Bone marrow (tissue), 2 donors: Measurements from ENCODE around the gene LY6G6D.

ENCODE experiments used
- DNase-seq, 2 donors: peaks; one replicate each; lab custom pipeline; 2025; lab: John Stamatoyannopoulos, UW

LY6G6D gene, protein sequence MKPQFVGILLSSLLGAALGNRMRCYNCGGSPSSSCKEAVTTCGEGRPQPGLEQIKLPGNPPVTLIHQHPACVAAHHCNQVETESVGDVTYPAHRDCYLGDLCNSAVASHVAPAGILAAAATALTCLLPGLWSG

DNA sequence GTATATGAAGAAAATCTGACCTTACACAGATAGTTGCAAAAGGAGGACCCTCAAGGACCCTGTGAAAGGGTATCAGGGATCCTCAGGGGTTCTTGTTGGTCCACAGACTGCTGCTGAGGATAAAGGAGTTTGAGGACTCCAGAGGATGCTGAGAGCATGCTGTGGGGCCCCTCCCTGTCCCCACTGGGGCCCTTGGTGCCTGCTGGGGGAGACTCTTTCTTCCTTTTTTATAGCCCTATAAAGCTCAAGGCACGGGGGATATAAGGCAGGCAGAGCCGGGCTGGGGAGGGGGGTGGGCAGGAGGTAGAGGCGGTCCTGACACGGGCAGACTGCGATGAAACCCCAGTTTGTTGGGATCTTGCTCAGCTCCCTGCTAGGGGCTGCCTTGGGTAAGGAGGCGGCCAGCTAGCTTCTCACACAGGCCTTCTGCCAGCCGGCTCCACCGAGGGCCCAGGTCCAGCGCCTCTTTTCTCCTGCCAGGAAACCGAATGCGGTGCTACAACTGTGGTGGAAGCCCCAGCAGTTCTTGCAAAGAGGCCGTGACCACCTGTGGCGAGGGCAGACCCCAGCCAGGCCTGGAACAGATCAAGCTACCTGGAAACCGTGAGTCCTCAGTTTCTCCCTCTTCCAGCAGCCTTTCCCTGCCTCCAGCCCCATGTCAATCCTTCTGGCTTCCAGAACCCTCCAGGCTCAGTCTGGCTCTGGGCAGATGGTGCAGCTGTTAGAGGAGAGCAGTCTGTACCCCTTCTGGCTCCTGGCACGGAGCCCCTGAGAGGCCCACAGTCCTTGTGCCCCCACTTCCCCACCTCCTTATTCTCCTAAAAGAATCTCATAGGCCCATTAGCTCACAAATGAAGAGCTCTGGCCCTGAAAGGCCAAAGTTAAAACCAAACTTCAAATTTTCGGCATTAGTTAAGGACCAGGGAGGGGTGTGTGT is at the start of gene LY6G6D:
TSS of gene LY6G6D (plus strand) at position 327 of the 937 bp plus-strand sequence. CDS start at position 335, 8 bp downstream.
- DNase-seq: no peak

DNA sequence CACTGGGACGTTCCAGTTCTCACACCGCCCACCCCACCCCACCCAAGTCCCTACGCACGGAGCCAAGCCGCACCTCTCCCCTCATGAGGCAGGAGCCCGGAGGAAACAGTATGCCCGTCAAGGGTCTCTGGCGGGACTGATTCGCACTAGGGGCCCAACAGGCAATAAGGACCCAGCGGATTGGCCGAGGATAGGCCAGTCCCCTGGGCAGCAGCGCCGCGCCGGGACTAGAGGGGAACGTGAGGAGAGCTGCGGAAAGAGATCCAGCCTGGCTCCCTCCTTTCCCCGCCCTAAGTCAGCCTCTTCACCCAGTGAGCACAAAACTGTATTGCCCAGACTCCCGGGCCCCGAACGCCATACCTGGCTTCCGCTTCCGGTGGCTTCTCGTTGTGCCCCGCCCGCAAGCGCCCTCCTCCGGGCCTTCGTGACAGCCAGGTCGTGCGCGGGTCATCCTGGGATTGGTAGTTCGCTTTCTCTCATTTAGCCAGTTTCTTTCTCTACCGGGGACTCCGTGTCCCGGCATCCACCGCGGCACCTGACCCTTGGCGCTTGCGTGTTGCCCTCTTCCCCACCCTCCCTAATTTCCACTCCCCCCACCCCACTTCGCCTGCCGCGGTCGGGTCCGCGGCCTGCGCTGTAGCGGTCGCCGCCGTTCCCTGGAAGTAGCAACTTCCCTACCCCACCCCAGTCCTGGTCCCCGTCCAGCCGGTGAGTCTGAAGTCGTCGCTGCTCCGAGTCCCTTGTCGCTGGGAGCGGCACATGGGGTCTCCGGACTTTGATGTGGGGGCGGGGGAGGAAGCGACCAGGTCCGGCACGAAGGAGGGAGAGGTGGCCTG is 49.4 kb upstream of the LY6G6D start, which contains the start of gene CSNK2B:
TSS of gene CSNK2B (plus strand) at position 580 of the 836 bp plus-strand sequence. CDS start 752 bp downstream, outside the sequence.
- peak; percentile 96 for DNase-seq

DNA sequence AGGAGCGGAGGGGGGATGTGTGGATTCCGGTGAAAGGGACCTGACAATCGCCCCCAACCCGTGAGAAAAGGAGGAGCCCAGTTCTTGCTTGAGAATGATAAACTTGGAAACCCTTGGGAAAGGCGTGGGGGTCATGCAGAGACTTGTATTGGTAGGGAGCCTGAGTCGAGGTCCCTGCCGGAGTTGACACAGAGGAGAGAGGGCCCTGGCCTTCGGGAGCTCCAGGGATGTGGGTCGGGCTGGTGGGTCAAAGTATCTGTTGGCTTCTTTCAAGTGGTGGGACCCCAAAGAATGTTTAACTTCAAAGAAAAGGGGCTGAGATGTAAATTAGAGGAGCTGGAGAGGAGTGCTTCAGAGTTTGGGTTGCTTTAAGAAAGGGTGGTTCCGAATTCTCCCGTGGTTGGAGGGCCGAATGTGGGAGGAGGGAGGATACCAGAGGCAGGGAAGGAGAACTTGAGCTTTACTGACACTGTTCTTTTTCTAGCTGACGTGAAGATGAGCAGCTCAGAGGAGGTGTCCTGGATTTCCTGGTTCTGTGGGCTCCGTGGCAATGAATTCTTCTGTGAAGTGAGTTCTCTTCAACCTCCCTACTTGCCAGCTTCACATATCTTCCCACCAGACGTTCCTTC is 48.7 kb upstream of the LY6G6D start:
- DNase-seq: no peak

DNA sequence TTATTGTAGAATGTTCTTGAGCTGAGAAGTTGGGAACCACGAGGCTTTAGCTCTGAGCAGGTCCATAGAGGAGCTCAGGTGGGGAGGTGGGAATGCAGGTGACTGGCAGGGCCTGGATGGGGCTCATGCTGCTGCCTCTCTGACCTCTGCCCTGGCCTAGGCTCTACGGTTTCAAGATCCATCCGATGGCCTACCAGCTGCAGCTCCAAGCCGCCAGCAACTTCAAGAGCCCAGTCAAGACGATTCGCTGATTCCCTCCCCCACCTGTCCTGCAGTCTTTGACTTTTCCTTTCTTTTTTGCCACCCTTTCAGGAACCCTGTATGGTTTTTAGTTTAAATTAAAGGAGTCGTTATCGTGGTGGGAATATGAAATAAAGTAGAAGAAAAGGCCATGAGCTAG is 45.5 kb upstream of the LY6G6D start, which contains the start of gene LY6G5B:
TSS of gene LY6G5B (plus strand) at position 301 of the 400 bp plus-strand sequence. CDS start 975 bp downstream, outside the sequence.
- no peak for DNase-seq

DNA sequence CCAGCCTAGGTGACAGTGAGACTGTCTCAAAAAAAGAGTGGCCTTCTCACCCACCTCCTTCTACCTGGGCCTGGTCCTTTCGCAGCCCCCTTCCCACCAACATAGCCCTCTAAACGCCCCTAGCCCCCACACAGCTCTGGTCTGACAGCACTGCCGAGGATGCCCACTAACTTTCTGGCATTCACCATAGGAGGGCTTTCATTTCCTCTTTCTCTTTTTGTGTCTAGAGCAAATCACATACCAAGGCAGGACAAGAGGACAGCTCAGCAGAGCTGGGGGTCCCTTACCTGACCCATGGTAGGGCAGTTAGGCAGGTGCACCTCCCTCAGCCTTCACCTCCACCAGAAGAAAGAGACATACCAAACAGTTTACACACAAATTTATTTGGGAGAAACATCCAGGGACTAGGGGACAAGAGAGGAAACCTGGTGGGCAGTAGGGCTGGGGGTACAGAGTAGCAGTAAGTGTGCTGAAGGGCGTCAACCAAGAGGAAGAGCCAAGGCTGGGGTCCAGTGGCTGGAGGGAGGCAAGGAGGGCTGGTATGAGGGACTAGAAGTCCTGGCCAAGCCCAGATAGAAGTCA is 38.7 kb upstream of the LY6G6D start:
- DNase-seq: no peak

DNA sequence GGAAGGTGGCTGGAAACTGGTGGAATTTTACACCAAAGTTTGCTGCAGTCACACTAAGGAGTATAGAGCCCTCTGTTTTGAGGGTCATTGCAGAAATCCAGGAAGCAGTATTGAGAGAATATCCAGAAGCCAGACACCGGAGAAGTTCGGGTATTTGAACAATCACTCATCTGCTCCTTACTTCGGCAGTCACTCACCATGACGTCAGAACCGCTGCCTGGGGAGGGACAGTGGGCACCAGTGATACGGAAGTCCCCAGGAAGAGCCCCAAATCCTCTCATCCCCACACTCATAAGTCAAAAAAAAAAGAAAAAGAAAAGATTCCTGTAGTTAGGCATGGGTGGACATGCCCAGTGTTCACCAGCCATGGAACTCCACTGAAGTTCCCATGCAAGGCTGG is 38.2 kb upstream of the LY6G6D start:
- no peak for DNase-seq

DNA sequence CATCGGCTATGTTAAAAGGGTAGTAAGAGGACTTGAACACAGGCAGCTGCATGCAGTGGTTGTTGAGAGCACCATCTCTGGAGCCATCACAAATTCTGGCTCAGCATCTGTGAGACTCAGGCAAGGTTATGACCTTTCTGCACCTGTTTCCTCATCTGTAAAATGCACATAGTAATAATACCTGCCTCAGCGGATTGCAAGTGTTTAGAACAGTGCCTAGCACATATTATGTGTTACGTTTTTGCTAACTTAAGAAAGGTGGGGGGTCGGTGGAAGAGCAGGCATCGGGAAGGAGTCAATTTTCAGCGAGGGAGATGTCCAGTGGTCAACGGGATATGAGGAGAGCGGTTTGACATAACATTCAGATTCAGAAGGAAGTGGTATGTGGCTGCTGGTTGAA is 37.2 kb upstream of the LY6G6D start:
- no peak for DNase-seq

DNA sequence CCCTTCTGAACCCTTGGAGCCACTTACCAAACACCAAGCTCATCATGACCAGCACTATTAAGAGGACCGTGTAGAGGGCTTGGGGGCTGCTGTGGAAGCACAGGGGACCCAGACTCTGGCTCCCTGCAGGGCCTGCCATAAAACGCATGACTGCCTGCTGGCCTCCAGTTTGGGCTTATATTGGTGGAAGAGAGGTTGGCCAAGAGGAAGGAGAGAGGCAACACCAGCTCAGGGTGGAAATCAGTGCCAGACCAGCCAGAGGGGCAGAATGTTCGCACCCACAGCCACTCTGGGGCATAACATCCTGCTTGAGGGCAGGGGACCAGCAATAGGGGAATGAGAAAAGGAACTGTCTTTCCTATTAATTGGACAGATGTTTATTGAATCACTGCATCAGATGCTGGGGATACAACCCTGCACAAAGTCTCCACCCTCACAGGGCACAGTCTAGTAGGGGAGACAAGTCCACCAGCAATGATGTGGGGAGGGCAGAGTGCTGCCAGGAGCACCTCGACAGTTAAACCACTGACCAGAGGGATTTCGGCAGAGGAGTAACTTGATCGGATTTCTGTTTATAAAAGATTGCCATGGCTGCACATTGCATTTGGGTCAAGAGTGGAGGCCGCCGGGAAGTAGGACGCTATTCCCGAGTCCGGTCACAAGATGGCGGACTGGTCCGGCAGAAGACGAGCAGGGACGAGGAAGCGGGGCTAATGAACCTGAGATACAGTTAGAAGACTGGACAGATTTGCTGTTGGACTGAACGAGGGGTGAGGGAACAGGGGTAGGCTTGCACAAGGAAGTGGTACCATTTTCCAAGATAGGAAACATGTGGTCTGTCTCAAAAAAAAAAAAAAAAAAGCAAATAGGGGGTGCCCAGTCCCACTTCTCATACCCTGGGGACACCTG is 34.7 kb upstream of the LY6G6D start, which contains the start of gene LY6G5C:
TSS of gene LY6G5C (minus strand) at position 842 of the 909 bp plus-strand sequence. CDS start at position 148, 694 bp downstream.
- DNase-seq: peak; percentile 36 to 59

DNA sequence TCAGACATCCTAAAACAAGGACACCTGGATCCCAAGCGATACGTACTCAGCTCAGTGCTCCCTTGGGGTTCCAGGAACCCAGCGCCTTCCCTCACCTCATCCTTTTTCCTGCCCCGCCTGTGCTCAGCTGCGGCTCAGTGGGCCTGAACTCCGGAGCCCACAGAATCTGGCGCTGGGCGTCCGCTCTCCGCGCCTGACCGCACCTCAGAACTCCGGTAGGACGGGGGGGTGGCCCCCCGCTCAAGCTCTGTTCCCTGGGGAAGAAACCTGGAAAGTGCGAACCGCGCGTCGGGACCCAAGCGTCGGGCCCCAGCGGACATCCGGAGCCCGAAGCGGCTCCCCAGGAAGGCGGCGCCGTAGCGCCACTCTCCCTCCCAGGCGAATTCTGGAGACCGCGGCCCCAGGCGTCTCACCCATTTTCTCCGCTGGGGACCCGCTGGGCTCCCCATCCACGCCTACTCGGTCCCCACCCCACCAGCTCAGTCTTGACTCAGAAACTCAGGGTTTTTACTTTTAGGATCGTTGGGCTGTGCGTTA is 33.9 kb upstream of the LY6G6D start:
- DNase-seq: peak; percentile 22 to 49

DNA sequence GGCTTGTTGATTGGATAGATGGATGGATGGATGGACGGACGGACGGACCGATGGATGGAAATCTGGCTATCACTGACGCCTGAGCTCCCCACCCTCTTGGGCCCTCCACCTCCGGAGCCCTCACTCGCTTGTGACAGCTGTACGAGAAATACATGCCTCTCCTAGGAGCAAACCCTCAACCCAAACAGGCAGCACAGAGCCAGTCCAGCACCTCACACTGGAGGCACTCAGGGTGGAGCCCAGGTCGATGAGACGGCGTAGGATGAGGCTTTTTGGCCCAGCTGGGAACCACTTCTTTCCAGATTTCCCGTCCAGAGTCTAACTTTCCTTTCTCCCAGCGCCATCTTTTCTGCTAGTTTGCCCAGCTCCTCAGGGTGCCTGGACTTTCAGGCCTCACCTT is 31.6 kb upstream of the LY6G6D start:
- no peak for DNase-seq

DNA sequence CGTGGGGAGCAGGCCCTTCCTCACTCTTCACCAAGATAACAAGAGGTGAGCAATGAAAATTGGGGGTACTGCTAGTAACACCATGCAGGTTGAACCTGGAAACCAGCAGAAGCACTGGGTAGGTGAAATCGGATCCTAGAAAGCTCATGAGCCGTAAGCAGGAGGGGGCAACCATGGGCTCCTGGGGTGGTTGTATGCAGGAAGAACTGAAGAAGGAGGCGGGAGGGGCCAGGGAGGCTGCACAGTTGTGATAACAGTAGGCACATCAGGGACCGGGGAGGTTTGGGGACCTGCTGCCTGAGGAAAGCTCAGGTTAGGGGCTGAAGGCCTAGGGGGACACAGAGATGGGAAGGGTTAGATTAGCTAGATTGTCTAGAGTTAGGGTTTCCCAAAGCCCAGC is 28.7 kb upstream of the LY6G6D start:
- DNase-seq: no peak

DNA sequence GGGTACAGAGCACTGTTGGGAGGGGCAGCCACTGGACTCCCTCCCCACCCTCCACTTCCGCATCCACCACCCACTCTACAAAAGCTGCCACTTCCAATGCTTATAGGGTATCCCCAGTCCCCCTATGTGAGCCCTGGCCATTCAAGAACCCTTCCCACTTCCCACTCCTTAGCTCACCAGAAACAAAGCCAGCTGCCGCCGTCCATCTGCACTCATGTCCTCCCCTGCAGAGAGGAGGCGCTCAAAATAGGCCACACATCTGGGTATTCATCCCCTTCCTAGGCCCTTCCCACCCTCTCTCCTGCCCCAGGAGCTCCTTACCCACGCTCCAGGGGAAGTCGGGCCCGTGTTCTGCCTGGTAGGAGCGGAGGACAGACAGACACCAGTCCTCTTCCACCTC is 27.8 kb upstream of the LY6G6D start:
- no peak for DNase-seq

DNA sequence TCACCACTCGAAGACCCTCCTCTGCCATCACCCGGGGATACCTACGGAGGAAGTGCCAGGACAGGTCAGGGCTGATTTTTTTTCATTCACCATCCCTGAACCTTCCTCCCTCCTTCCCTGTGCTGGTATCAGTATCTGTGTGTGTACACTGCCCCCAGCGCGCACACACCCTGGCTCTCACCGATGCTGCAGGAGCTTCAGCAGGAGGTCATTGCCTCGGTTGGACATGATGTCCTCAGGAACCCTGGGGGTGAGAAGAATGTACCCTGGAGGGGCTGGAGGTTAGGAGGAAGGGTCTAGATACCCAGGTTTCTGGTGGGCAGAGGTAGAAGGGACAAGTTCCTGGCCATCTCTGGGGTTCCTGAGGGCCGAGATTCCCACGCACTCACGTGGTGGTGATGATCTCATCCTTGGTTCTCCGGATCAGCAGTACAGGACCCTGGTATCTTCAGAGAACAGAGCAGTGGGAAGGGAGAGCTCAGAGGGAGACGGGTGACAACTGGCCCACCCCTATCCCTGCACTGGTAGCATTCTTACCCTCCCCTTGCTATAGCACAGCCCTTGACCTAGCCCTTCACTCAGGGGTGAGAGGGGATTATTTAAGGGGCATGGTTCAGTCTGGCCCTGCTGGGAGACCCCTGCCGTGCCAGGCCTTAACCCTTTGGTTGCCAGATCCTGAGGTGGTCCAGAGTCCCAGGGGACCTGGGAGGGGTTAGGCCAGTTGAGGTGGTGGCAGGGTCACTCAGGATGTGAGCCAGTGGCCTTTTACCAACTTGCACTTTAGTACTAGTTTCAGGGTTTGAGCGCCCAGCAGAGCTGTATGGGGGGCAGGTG is 27.1 kb upstream of the LY6G6D start:
- DNase-seq: no peak

DNA sequence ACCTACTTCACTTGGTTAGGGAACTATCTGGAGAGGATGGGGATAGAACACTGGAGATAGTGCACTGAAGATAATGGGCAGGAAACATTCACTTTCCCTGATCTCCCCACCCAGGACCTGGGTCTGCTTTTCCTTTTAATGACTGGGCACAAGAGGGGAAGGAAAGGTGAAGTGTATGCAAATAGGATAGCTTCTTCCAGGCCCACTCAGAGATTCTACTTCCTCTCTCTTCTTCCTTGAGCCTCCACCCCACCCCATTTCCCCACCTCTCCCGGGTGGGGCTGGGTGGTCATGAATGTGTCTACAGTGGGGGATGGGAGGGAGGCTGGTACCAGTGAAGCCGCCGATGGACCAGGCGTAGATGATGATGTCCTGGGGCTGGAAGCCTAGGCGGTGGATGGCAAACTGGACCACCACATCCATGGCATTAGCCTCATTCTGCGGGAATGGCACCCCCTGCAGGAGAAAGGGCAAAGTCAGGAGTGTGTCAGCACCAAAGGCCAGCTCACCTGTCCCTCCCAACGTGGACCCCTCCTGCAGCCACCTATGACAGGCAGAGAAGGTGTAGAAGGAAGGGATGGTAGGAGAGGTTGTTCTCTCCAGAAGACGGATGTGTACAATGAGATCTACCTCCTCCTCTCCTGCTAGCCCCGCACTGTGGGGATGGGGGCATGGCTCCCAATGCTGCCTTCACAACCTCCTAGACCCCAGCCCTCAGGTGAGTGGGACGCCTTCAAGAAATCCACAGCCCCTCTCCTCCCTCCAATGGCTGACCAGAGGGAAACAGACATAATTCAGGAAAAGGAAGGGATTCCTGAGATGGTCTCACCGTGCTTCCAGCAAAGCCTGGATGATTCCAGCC is 25.7 kb upstream of the LY6G6D start:
- DNase-seq: no peak

DNA sequence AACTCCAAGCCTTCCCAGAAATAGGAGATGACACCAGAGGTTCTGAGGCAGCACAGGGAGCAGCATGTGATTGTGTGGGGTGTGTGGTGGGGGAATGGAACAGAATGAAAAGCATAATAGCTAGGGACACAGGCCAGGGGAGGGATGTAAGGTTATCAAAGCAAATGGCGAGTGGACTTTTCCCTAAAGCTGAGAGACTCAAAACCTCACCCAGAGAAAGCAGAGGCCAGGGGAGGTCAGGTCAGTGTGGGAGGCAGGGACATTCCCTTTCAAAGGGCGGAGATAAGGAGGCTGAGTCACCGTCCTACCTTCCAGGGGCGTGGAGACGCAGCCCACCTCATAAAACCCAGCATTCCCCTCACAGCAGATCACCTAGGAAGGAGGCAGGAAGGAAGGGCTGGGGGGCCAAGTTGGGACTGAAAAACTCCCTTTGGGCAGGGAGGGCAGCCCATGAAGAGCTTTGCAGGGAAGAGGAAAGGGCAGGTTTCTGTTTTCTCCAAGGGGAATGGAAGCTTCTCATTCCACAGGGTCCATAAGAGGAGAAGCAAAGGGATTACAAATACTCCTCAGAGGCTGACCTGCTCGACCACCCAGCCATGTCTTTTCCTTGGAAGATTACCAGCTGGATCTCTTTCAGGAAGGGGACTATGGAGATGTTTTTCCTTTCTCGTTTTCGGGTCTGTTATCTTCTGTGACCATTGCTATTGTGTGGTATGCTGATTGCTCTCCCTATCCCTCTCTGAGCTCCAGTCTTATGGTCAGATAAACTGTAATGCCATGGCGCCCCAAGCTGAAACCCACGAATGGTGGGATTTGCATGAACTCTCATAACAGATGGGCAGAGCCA is 24.7 kb upstream of the LY6G6D start:
- no peak for DNase-seq

DNA sequence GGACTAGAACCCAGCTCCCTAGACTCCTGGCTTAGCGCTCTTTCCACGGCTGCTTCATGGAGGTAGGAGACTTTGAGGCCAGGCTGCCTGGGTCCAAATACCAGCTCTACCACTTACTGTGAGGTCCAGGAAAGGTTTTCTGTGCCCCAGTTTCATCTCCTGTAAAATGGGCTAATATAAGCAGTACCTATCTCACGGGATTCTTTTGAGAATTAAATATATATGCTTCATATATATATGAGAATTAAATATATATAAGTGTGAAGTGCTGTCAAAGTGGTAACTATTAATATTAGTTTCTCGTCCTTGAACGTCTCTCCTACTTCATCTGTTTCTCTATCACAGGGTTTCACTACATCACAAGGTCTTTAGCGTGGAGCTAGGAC is 24.1 kb upstream of the LY6G6D start:
- DNase-seq: no peak

DNA sequence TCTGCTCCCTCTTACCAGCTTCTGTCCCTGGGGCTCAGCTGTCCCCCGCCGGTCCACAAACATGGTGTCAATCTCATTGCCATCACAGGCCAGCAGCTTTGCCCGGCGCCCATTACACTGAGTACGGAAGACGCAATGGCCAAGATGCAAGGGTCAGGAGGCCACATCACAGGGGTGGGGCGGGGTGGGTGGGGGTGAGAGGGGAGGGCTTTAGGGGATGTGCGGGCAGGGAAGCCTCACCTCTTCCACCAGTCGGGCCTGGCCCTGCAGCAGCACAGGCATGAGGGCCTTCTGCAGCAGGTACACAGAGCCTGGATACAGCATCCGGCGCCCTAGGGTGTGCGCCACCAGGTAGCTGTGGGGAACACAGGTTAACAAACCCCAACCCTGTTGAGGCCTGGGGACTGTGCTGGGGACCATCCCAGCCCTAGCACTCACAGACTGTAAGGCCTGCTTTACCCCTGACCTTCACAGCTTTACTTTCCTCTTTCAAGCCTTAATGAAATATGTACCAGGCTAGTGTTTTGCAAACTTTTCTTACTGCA is 23.5 kb upstream of the LY6G6D start:
- DNase-seq: no peak
